Keratinocyte (primary cell): ENCODE data around the gene INS. TPM values are rescaled to one million over a fixed set of nuclear protein-coding genes. Genes with fewer than 3 reads are reported as not detected.

Experiments used
- DNase-seq: peaks from one replicate; pipeline ENCODE4 v3.0.0-alpha.2; 2011; ENCODE audit warnings: low read depth, missing footprints, low spot score
- FAIRE-seq: peaks from 2 replicates; lab custom pipeline; 2011; peaks lifted over from hg19 to GRCh38; lab: Jason Lieb, UNC
- H2AFZ ChIP-seq: 2 replicates; pipeline ENCODE4 v1.6.0; 2012; ENCODE audit warnings: low read length, control low read depth, inconsistent platforms; ENCODE audit not compliant: control insufficient read depth
- H3K27ac ChIP-seq: 2 replicates; pipeline ENCODE4 v1.5.1; 2011; ENCODE audit warnings: low read length; ENCODE audit not compliant: control insufficient read depth, insufficient read depth
- H3K27me3 ChIP-seq: 3 replicates; pipeline ENCODE4 v1.6.0; 2011; ENCODE audit warnings: low read length; ENCODE audit not compliant: control insufficient read depth, insufficient read depth; ENCODE audit errors: extremely low read depth
- H3K36me3 ChIP-seq, 2 experiments: 2 replicates in 1 of 2; 3 replicates in 1 of 2; pipeline ENCODE4 v1.5.1; 2011; ENCODE audit warnings: low read length in 2 of 2, mild to moderate bottlenecking in 1 of 2; ENCODE audit not compliant: control insufficient read depth in 2 of 2, insufficient read depth in 2 of 2; ENCODE audit errors: extremely low read depth in 1 of 2
- H3K4me1 ChIP-seq: 3 replicates; pipeline ENCODE4 v1.5.1; 2011; ENCODE audit warnings: low read length; ENCODE audit not compliant: control insufficient read depth, insufficient read depth; ENCODE audit errors: extremely low read depth
- H3K4me2 ChIP-seq: 3 replicates; pipeline ENCODE4 v1.6.0; 2011; ENCODE audit warnings: low read depth, low read length; ENCODE audit not compliant: control insufficient read depth, insufficient read depth; ENCODE audit errors: extremely low read depth
- H3K4me3 ChIP-seq, 3 experiments: fragments of 200-600 bp in 1 of 3; sonication (generic) in 1 of 3; 2 replicates in 2 of 3; 3 replicates in 1 of 3; pipeline ENCODE4 v1.5.1; 2011 to 2016; ENCODE audit warnings: low read length in 3 of 3, mild to moderate bottlenecking in 3 of 3, control low read depth in 2 of 3, inconsistent platforms in 1 of 3, low read depth in 1 of 3, mixed read lengths in 1 of 3, mixed run types in 1 of 3, moderate library complexity in 1 of 3; ENCODE audit not compliant: control insufficient read depth in 2 of 3, insufficient read depth in 2 of 3; ENCODE audit errors: extremely low read depth in 1 of 3
- H3K79me2 ChIP-seq: 2 replicates; pipeline ENCODE4 v1.6.0; 2012; ENCODE audit warnings: low read length; ENCODE audit not compliant: control insufficient read depth, insufficient read depth
- H3K9ac ChIP-seq: 3 replicates; pipeline ENCODE4 v1.6.0; 2011; ENCODE audit warnings: low read length; ENCODE audit not compliant: control insufficient read depth, insufficient read depth; ENCODE audit errors: extremely low read depth
- H3K9me1 ChIP-seq: 3 replicates; pipeline ENCODE4 v1.6.0; 2011; ENCODE audit warnings: low read length; ENCODE audit not compliant: control insufficient read depth, insufficient read depth; ENCODE audit errors: extremely low read depth
- H3K9me3 ChIP-seq: 2 replicates; pipeline ENCODE4 v1.5.1; 2012; ENCODE audit warnings: low read depth, low read length; ENCODE audit not compliant: control insufficient read depth
- H4K20me1 ChIP-seq: 3 replicates; pipeline ENCODE4 v1.6.0; 2011; ENCODE audit warnings: low read length; ENCODE audit not compliant: control insufficient read depth, insufficient read depth; ENCODE audit errors: extremely low read depth
- CTCF ChIP-seq, 3 experiments: IDR thresholded peaks in 1 of 3; conservative IDR thresholded peaks in 1 of 3; optimal IDR thresholded peaks in 1 of 3; 2 replicates in 2 of 3; 3 replicates in 1 of 3; pipeline versions ENCODE3 to v1.5.1; 2011; ENCODE audit warnings: low read length in 3 of 3, mild to moderate bottlenecking in 3 of 3, moderate library complexity in 2 of 3, control low read depth in 1 of 3, inconsistent platforms in 1 of 3; ENCODE audit not compliant: insufficient read depth in 2 of 3; ENCODE audit errors: extremely low read depth in 1 of 3
- EZH2 ChIP-seq: IDR thresholded peaks from one replicate; pipeline ENCODE4 v1.6.1; 2012; ENCODE audit warnings: inconsistent platforms, mild to moderate bottlenecking, low read length, moderate library complexity
- dilution Hi-C: fragments of 300-500 bp; cut with MboI; formaldehyde crosslinking; loops from one replicate; pipeline ENCODE4 v1.7.0; 2020; ENCODE audit warnings: low sequenced_read_pairs; ENCODE audit not compliant: extremely low pct_ligation_motif_present
- polyA plus RNA-seq, 5 experiments: library from polyadenylated mRNA; depleted of rRNA in 3 of 5; stranded (reverse) in 3 of 5; stranded (forward) in 1 of 5; unstranded in 1 of 5; fragments of >200 nt; gene quantifications; 1 replicate in 1 of 5; 2 replicates in 3 of 5; 3 replicates in 1 of 5; pipeline versions ENCODE4 v1.2.1 to v1.2.3, GENCODE V29; 2011 to 2012; ENCODE audit warnings: missing spikeins in 2 of 5, low read depth in 1 of 5, low replicate concordance in 1 of 5

The INS gene
- polyA plus RNA-seq, 1 donor (not counting 4 experiments of a cell fraction or from before 2014, with no cell fraction given), result not detected

- Histone ChIP-seq H3K4me2 (no peak overlapping the region), H3K36me3 (no peaks in the 10 kb centered on the region), H3K4me3 (no peak overlapping the region), H3K27me3 (peaks cover 32% of the 10 kb centered on the region), H2AFZ (no peak overlapping the region), H4K20me1 (no peaks in the 10 kb centered on the region), H3K27ac (no peak overlapping the region), H3K79me2 (no peaks in the 10 kb centered on the region), H3K9me3 (no peaks in the 10 kb centered on the region), H3K4me1 (no peaks in the 10 kb centered on the region), H3K9me1 (no peaks in the 10 kb centered on the region), H3K9ac (no peak overlapping the region)
- DNase-seq (no peak), FAIRE-seq (no peak)
- TF ChIP-seq CTCF (optimal IDR thresholded peaks at IDR 0.05 in 1 of 3, IDR thresholded peaks at IDR 0.05 in 1 of 3, conservative IDR thresholded peaks at IDR 0.05 in 1 of 3; ENCODE audit: extremely low read depth in 1 of 3, insufficient read depth in 2 of 3, low read length in 3 of 3) (no peak), EZH2 (no peak)
- dilution Hi-C loops, result no loop called here
These were observed 38.6 kb downstream of the INS start for GRCh38 chr11:2122222-2122906.

GRCh38 chr11:2121227-2122130 lies 39.5 kb downstream of the INS start:
- no peaks in the 10 kb centered on the region for H4K20me1 ChIP-seq
- H3K4me2 ChIP-seq, result no peak overlapping the region
- TF ChIP-seq CTCF (optimal IDR thresholded peaks at IDR 0.05 in 1 of 3, IDR thresholded peaks at IDR 0.05 in 1 of 3, conservative IDR thresholded peaks at IDR 0.05 in 1 of 3; ENCODE audit: extremely low read depth in 1 of 3, insufficient read depth in 2 of 3, low read length in 3 of 3) (no peak), EZH2 (no peak)
- H3K4me3 ChIP-seq, result no peak overlapping the region
- H3K36me3 ChIP-seq, result no peaks in the 10 kb centered on the region
- FAIRE-seq, result no peak
- H3K9ac ChIP-seq, result no peak overlapping the region
- H3K9me1 ChIP-seq, result no peaks in the 10 kb centered on the region
- dilution Hi-C loops, result no loop called here
- no peaks in the 10 kb centered on the region for H3K79me2 ChIP-seq
- peaks cover 32% of the 10 kb centered on the region for H3K27me3 ChIP-seq
- no peak for DNase-seq
- H3K4me1 ChIP-seq, result no peaks in the 10 kb centered on the region
- no peak overlapping the region for H2AFZ ChIP-seq
- H3K27ac ChIP-seq, result no peak overlapping the region
- peaks cover 2% of the 10 kb centered on the region for H3K9me3 ChIP-seq
